Raji (cell line): Measurements from ENCODE around the gene MCOLN3.

Source experiments
- POLR2A ChIP-seq: IDR thresholded peaks from 2 replicates; pipeline ENCODE4 v1.6.1; 2011; ENCODE audit warnings: low read depth, low read length, control low read depth; ENCODE audit not compliant: insufficient read depth

MCOLN3 gene, protein sequence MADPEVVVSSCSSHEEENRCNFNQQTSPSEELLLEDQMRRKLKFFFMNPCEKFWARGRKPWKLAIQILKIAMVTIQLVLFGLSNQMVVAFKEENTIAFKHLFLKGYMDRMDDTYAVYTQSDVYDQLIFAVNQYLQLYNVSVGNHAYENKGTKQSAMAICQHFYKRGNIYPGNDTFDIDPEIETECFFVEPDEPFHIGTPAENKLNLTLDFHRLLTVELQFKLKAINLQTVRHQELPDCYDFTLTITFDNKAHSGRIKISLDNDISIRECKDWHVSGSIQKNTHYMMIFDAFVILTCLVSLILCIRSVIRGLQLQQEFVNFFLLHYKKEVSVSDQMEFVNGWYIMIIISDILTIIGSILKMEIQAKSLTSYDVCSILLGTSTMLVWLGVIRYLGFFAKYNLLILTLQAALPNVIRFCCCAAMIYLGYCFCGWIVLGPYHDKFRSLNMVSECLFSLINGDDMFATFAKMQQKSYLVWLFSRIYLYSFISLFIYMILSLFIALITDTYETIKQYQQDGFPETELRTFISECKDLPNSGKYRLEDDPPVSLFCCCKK

DNA sequence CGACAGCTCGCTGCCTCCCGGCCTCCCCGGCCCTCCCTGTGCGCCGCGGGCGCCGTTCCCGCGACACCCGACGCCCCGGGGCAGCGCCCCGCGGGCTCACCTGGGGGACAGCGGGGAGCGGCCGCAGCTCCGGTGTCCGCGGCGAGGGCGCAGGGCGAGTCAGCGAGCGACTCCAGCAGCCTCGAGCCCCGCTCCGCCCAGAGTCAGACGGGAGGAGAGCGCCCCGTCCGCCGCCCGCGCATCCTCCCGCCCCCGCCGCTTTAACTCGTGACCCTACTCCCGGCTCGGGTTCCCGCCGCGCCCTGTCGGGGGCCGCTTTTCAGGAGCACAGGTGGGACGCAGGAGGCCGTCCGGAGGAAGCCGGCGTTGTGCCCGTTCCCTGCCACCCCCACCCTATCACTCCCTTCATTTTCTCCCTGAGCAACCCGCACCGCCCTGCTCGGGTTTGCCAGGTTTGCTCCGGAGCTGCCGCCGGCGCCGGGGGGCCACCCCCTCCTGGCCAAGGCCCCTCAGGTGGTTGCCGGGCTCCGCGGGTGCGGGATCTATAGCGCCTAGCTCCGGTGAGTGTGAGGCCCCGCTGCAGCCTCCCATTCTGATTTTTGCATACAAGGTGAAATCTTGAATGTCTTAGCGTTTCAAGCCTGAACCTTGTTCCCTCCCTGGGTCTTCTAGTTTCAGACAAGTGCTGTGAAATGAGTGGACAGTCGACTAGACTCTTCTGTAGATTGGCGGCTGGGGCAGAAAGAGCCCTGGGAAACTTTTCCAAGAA is at the start of gene MCOLN3:
Gene MCOLN3 (minus strand): TSS at position 205 of the 769 bp plus-strand sequence. CDS start 3,140 bp downstream, outside the sequence.
- TF ChIP-seq POLR2A = no peak

DNA sequence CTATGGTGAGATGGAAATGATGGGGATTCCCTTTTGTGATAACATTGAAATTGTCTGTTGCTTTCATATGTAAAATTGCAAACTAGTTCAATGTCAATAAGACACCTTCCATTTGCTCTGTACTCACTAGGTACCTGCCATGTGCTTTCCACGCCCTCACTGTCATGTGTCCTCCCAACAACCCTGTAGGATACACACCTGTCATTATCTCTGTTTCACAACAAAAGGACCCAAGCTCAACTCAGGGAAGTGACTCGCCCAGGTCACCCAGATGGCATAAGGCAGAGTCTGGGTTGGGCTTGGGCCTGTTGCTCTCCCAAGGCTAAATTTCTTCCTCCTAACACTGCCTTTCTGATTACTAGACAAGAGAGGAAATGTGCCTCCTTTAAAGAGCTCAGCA is 45.3 kb upstream of the MCOLN3 start:
- TF ChIP-seq POLR2A = no peak

DNA sequence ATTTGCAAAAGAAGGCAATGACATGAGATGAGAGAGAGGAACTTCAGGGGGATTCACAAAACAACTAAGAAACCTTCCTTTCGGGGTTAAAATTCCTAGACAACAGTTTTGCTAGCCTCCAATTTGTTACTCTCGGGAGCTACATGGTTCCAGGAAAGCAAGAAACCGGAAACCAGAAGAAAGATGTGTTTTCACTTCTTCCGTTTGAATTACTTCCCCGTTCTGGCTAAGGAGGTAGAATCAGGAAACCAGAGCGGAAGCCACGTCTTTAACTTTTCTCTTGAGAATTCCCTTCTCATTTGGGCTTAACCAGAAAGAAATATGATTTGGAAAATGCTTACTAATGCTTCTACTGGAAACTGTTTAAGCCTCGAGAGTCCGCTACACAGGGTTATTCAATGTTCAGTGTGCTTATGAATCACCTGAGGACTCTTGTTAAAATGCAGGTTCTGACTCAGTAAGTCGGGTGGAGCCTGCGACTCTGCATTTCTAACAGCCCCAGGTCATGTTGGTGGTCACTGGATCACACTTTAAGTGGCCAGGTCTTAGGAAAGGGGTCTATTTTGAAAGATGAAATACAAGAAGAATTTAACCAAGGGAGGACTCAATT is 43.5 kb upstream of the MCOLN3 start:
- no peak for TF ChIP-seq POLR2A

DNA sequence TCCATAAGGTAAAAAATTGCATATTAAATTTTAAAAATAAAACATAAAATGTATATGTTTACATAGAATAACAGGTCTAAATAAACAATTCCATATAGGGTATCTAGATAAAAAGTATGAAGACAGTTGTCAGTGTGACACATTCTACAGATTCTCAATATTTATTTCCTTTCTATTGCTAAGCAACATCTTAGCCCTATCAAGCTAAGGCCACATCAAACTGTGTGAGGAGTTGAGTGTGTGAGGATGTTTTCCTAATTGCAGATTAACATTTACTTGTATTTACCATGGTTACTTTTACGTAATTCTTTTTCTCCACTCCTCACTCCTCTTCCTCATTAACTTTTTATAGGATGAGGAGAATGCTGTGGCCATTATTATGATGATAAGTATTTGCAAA is 41.9 kb upstream of the MCOLN3 start:
- no peak for TF ChIP-seq POLR2A

DNA sequence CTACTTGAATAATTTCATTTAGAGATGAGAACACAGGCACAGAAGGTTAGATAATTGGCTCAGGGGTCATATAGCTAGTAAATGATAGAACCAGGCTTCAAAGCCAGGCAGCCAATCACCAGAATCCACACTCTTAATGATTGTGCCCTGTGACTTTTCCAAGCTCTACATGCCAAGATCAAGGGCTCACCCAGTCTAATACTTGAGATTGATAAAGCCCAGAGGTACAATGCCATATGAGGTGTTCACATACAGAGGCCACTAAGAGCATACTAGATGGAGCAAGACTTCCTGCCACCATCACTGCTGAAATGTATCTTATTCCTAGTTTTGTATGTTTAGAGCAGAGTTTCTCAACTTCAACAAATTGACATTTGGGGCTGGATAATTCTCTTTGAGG is 40.9 kb upstream of the MCOLN3 start:
- TF ChIP-seq POLR2A = no peak

DNA sequence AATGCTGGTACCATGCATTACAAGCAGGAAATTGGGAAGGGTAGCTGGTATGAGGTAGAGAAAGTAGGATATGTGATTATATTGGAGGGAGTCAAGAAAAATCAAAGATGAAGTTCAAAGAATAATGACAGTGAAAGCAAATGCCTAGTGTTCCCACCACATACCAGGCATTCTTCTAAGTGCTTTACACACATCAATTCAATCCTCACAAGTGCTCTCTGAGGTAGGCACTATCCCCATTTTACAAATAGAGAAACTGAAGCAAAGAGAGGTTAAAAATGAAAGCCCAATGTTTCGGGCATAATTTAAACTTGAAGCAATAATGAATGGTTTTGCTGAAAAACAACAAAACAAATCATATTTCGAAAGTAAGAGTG is 40.1 kb upstream of the MCOLN3 start:
- no peak for TF ChIP-seq POLR2A

DNA sequence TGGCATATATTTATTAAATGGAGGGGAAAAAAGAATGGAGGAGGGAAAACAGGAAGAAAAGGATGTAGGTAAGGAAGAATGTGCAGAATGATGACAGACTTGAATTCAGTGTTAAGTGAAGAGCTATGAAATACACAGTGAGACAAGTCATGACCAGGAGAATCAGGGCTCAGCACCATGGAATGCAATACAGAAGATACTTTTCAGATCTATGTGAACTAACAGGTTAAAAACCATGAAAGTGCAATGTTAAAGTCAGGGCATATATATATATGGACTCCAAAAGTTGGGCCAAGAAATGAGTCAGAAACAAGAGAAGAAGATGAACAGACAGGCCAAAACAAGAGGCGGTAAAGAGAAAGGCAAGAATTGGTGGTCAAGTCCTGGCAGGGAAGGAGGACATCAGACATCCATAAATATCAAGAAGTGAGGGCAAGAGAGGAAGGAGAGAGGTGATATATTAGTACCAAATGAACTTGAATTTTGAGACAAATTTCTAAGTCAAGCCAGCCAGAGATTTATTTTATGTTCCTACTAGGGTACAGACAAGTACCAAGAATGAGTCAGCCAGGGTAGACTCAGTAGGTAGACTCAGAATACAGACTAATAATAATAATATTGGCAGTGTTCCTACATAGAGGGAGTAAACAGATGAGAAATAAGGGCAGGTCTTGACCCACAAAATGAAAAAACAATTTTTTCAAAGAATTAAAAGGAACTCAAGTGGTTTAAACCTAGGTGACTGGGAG is 39.5 kb upstream of the MCOLN3 start:
- no peak for TF ChIP-seq POLR2A

DNA sequence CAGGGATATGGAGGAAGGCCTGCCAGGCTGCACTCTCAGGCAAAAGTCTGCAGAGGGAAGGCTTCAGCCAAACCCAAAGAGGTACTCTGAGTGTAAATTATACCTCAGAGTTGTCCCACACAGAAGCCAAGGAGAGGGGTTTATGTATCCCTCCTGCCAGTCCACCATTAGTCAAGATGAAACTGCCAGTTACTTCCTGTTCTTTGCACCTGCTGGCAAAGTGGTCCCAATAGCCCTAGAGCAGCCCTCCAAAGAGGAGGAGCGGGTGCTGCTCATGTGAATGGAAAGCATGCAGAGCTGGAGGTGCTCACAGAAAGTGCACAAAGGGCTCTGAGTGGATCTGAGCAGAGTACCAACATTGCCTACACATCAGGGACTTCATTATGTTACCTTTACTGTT is 37.1 kb upstream of the MCOLN3 start:
- TF ChIP-seq POLR2A = no peak

DNA sequence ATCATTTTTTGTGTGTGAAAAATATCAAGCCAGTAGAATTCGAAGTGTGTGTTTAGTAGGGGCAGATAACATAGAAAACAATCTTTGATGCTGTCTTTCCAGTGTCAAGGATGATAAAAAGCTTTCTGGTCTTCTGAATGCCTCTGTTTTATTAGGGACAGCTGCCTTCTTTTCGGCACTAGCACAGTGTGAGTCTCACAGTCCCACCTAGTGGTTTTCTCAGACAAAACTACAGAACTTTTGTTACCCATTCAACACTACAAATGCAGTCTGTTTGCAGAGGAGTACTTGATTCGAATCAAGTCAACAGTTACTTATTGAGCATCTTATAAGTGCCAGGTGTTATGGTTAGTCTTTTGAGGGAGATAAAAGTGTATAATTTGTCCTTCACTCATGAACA is 30.6 kb upstream of the MCOLN3 start:
- TF ChIP-seq POLR2A = no peak

DNA sequence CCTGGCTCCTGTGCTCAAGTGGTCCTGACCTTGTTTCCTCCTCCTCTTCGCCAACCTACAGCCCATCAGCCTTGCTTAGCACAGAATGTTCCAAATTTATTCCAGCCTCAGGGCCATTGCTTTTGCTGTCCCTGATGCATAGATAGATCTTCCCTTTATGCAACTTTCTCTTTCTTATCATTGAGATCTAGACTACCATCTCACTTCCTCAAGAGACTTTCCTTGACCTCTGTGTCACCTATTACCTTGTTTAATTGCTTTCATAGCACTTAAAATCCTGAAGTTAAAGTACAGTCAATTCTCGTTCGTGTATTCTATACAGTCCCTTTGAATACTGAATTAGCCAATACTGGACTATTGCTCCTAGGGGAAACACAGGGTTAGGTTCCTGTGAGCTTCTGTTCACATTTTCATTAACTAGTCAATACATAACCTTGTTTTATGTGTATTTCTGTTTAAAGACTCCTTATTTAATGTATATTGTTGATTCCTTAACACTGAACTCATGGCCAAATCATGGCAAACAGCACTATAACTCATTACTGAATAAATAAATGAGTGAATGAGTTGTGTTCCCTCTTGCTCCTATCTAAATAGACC is 26.2 kb upstream of the MCOLN3 start:
- no peak for TF ChIP-seq POLR2A

DNA sequence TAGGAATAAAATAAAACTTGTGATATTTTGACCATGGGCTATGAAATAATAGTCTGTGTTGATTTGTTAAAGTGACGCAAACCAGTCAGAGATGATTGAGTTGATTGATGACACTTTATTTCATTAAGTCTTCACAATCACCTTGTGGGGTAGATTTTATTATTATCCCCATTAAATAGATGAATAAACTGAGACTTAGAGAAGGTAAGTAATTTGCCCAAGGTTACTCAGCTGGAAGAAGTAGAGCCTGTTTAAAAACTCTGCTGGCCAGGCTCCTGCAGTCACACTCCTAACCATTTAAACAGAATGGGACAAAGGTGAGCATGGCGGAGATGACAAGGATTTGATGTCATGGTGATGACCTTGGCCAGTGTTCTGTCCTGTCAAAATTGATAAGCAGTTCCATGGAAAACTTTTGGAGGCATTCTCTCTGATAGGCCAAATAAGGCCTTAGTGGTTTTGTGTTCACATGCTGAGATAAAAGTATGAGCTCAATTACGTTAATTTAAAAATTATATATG is 22.7 kb upstream of the MCOLN3 start:
- no peak for TF ChIP-seq POLR2A

DNA sequence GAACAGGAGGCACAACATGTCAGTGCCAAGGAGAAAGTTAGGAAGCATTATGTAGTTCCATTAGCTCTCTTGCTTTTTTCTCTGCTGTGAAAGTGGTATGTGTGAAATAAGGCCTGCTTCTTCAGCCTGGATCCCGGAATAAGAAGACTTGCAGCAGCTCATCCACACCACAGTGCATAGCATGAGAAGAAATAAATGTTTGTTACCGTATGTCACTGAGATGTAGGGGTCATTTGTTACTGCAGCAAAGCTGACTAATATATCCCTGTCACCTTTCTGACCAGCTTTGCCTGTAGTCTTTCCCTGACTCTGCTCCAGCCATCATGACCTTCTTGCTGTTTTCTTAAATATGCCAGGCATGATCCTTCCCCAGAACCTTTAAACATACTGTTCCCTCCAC is 20.5 kb upstream of the MCOLN3 start:
- TF ChIP-seq POLR2A = no peak

DNA sequence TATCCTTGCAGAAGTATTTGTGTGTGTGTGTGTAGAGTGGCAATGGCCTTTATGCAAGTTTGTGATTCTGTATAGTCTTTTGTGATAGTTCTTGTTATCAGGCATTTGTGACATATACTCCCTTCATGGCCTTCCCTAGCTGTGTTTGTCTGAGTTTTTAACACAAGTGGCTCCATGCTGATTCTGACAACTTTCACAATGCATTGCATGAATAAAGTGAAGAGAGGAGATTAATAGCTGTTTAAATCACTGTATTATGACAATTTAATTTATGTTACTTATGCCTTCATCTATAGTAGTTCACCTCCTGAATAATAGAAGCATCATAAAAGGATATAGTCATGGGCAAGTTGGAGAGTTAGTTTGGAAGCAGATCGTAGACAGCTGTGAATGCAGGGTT is 17.2 kb upstream of the MCOLN3 start:
- TF ChIP-seq POLR2A = no peak

DNA sequence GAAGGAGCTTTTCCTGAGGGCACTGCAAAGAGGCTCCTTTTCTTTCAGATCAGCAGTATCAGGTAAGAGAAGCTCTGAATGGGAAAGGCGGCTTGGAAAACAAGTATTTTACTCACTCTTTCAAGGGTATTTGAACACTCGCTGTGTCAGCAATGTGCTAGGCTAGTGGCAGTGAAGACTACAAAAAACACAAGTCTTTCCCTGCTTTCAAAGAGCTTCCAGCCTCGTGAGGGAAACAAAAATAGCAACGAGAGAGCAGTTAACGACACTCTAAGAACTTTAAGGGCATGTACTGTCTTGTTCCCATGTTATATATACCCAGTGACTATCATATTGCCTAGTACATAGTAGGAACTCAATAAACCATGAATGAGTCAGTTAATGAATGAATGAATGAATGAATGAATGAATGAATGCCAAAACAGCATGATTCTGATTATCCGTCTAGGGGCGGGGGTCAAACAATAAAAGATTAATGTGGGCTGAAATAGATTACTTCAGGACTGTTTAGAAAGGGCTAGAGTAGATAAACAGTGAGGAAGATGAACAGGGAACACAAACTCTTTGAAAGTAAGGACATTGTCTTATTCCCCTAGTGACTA is 14.2 kb upstream of the MCOLN3 start:
- no peak for TF ChIP-seq POLR2A
